Measurements from ENCODE around the gene JUP.

Gene JUP

DNA sequence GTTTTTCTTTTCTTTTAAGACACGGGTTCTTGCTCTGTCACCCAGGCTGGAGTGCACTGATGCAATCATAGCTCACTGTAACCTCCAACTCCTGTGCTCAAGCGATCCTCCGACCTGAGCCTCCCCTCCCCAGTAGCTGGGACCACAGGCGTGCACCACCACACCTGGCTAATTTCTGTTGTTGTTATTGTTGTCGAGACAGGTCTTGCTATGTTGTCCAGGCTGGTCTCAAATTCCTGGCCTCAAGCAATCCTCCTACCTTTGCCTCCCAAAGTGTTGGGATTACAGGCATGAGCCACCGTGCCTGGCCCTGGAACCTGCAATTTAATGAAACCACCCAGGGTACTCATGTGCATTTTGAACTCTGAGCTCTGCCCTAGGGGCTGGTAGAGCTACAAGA, 24.1 kb downstream of the JUP start:
- in situ Hi-C loops (cut with HindIII; ENCODE audit: low sequenced_read_pairs) = no loop called here

DNA sequence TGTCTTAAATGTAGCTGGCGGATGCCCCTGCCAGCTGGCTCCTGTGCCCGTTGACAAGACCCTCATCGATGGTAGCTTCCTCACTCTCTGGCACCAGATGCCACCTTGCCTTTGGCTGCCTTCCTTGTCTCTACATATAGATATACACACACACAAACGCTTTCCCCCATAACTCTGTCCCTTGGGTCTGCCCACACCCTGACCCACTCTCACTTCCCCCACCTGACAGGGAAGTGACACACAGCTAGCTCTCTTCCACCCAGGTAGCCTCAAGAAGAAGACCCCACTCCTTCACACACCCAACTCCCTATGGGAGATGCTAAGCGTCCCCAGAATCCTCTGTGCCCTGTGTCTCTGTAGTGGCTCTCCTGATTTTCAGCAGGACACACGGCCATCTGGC, 25.6 kb downstream of the JUP start:
- in situ Hi-C loops (cut with HindIII; ENCODE audit: low sequenced_read_pairs) = no loop called here

DNA sequence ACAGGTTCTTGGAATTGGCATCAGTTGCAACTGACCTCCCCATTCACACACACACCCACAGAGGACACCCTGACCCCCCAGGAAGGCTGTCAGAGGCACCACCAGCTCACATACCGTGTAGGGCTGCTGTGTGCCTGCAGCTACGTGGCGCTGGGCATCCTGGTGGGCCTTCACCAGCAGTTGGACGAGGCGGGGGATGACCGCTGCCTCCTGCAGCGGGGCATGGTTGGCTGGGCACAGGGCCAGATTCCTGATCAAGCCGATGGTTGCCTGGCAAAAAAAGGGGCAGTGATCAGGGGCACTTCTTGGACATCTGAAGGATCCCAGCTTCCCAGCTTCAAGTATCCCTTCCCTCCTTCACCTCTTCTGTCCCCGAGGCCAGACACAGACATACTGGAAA, 27.9 kb downstream of the JUP start:
- in situ Hi-C loops (cut with HindIII; ENCODE audit: low sequenced_read_pairs) = no loop called here

DNA sequence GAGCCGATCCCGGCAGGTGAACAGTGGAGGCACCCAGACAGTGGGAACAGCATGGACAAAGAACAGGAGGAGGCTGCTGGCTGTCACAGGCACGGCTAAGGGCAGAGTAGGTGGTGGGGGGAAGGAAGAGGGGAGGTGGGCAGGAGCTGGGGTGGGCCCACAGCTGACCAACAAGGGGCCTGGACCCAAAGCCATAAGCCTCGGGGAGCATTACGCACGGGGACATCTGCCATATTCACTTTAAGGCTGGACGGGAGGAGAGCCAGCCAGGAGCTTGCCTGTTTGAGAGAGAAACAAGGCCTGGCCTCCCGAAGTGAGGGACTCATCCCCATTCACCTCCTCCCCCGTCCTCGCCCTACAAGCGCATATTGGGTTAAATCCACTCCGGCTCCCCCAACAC, 32.4 kb downstream of the JUP start:
- in situ Hi-C loops (cut with HindIII; ENCODE audit: low sequenced_read_pairs) = no loop called here

DNA sequence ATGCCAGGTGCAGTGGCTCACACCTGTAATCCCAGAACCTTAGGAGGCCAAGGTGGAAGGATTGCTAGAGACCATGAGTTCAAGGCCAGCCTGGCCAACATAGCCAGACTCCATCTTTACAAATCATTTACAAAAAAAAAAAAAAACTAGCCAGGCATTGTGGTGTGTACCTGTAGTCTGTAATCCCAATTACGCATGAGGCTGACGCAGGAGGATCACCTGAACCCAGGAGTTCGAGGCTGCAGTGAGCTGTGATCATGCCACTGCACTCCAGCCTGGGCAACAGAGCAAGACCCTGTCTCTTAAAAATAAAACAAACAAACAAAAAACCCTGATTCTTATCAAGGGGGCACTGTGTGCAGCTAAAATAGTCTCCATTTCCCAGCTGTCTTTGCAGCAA, 35.2 kb downstream of the JUP start:
- in situ Hi-C loops (cut with HindIII; ENCODE audit: low sequenced_read_pairs) = no loop called here

DNA sequence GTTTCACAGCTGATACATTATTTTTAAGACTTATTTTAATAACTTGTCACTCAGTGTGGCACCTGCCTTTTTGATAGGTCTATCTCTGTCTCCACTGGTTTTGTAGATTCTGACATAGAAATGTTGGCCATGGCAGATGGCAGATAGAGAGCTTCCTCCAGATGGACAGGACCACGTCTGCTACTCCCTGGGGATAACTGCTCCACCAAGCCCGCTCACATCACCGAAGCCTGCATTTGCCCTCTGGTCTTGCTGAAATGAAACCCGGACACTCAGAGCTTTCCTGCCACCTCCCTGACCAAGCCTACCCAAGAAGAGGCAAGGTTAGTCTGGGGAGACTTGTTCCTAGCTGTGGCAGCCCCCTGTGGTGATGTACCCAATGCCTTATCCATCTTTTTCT, 35.6 kb downstream of the JUP start:
- in situ Hi-C loops (cut with HindIII; ENCODE audit: low sequenced_read_pairs) = no loop called here

DNA sequence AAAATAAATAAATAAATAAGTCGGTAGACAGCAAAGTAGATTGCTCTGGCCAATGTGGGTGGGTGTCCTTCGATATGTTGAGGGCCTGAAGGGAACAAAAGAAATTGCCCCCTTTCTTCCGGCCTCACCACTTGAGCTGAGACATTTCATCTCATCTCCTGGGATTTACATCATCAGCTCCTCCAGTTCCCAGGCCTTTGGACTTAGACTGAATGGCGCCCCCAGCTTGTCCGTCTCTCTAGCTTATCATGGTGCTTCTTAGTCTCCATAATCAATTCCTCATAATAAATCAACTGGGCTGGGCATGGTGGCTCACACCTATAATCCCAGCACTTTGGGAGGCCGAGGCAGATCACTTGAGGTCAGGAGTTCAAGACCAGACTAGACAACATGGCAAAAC, 38.2 kb downstream of the JUP start:
- in situ Hi-C loops (cut with HindIII; ENCODE audit: low sequenced_read_pairs) = no loop called here

DNA sequence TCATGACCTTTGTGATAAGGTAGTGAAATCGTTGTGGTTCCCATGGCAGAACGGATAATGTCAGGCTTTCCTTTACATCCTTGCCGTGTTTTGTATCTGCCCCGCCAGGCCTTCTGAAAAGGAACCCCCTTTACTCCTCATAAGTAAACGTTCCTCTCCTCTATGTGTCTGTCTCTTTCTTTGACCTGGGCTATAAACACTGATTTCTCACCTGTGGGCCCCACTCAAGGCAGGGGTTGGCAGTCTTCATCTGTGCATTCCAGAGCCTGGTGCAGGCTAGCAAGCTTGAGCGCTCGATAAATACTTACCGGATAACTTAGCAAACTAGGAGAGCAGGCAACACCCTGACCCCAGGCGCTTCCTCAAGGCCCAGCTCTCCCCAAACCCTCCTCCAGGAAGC, 44.8 kb downstream of the JUP start:
- in situ Hi-C loops (cut with HindIII; ENCODE audit: low sequenced_read_pairs) = no loop called here

DNA sequence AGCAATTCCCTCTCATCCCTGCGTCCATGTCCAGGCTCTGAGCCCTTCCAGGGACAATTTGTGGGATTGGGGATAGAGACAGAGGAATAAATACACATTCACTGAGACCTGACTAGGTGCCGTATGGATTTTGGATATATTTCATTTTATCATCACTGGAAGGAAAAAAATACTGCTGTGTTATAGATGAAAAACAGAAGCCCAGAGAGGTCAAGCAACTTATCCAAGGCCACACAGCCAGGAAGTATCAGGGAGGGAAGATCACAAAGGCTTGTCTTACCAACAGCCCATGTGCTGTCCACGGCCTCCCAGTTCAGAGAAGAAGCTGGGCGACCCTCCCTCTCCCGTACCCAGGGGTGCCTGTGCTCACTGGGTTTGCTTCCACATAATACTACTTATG, 46.0 kb downstream of the JUP start:
- in situ Hi-C loops (cut with HindIII; ENCODE audit: low sequenced_read_pairs) = no loop called here

DNA sequence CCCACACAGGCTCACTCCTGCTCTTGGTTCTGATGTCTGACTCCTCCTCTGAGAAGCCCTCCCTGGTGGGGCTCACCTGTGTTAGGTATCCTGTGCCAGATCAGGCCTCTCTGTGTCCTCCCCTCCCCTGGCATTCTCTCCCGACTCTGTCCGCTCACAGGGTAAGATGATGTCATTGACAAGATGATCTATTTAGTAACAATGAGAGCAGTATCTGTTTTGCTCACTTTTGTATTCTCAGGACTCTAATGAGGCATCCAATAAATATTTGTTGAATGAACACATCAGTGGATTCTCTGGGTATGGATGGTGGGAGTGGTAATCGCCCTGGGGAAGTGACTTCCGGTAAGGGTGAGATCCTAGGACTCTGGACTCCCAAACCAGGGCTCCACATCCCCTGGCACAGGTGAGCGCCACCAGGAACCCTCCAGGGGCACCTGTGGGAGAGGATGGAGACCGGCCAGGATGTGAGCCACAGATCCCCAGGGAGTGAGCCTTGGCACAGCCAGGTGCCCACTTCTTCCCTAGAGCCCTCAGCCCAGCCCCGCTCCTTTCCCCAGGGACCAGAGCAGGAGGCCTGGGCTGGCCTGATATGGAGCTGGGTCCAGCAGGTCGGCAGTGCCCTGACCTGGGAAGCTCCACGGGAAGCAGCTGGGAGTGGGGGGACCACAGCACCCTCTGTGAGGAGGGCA, 46.7 kb downstream of the JUP start:
- in situ Hi-C loops (cut with HindIII; ENCODE audit: low sequenced_read_pairs) = no loop called here

DNA sequence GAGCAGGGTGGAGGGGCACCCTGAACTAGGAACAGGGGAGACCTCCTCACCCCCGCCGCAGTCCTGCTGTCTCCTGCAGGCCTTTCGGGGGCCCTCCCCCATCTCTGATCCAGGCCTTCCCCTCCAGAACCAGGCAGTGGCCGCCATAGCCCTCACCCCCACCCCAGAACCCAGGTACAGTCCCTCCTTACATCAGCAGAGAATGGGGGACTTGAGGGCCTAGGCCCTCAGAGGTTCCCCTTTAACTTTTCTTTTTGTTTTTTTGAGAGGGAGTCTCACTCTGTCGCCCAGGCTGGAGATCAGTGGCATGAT, 47.8 kb downstream of the JUP start:
- in situ Hi-C loops (cut with HindIII; ENCODE audit: low sequenced_read_pairs) = no loop called here

DNA sequence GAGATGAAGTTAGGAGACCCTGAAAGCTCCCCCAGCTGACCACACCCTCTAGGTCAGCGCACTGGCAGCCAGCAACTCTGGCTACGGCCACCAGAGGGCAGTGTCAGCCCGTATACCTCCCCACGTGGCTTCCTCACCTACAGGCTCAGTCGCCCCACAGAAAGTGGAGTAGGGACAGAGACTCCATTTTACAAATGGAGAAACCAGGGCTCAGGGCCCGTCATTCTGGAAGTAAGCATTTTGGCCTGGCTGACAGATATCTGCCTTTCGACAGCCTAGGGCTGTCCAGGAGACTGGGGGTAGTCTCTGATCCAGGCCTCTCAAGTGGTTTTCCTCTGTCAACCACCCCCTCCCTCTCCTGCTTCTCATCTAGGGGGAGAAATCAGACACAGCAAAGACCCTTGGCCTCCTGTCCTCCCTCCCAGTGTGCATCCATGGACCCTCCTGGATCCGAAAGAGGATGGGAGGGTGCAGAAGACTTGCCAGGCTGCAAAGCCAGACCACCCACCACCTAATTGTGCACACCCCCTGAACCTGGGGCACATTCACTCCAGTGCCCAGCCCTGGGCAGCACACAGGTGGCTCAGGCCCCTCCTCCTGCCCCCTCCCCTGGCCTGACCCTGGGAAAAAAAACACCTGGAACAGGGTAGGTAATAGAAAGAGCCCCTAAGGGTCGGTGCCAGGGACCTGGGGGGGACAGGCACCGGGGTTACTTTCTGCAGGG, 48.3 kb downstream of the JUP start:
- in situ Hi-C loops (cut with HindIII; ENCODE audit: low sequenced_read_pairs) = no loop called here

DNA sequence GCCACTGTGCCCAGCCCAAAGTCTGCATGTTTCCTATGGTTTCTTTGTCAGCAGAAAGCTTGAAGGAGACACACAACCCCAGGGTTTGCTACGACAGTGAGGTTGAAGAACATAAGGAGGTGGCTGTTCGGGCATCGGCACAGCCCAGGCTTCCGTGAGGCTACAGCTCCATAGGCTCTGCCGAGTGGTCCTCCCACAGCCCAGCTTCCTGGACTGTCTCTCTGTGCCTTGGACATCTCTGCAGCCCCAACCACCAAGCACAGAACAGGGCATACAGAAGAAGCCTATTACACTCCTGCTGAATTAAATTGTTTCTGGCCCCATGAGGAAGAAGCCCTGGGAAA, 48.9 kb downstream of the JUP start:
- in situ Hi-C loops (cut with HindIII; ENCODE audit: low sequenced_read_pairs) = no loop called here

DNA sequence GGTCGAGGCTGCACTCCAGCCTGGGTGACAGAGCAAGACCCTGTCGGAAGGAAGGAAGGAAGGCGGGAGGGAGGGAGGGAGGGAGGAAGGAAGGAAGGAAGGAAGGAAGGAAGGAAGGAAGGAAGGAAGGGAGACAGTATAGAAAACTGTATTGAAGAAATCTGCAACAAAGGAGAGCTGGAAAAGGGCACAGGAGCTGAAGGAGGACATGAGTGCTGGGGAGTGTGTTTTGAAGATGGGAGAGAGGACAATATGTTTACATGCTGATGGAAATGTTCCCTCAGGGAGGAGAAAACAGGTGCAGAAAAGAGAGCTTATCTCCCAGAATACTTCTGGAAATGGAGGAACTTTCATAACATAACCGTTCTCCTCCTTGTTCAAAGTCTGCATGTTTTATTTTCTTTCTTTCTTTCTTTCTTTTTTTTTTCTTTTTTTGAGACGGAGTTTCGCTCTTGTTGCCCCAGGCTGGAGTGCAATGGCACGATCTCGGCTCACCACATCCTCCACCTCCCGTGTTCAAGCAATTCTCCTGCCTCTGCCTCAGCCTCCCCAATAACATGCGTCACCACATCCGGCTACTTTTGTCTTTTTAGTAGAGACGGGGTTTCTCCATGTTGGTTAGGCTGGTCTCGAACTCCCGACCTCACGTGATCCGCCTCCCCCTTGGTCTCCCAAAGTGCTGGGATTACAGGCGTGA, 49.4 kb downstream of the JUP start:
- in situ Hi-C loops (cut with HindIII; ENCODE audit: low sequenced_read_pairs) = no loop called here

DNA sequence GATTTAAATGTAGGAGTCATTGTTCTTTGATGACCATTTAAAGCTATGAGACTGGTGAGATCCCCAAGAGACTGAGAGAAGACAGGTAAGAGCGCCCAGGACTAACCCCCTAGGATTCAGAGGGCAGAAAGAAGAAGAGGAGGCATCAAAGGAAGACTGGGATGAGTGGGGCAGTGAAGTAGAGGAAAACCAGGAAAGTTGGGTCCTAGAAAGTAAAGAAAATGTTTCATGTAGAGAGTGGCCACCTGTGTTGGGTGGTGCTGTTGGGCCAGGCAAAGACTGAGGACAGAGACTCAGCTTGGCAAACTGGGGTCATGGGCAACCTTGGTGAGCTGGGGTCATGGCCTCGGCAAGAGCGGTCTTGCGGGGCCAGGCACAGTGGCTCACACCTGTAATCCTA, 50.8 kb downstream of the JUP start:
- in situ Hi-C loops (cut with HindIII; ENCODE audit: low sequenced_read_pairs) = no loop called here

DNA sequence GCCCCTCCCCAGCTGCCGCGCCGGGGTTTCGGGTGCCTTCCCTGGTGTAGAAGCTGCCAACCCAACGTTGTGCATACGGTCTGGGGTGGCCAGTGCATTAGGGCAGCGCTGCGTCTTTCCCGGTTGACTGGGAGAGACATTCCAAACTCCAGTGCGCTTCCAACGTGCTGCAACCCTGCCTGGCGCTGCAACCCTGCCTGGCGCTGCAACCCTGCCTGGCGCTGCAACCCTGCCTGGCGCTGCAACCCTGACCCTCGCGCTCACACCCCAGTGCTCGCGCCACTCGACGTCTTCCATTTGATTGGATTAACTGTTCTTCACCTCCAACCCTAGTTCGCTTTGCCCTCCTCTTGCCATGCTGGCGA, 51.6 kb downstream of the JUP start:
- in situ Hi-C loops (cut with HindIII; ENCODE audit: low sequenced_read_pairs) = no loop called here

DNA sequence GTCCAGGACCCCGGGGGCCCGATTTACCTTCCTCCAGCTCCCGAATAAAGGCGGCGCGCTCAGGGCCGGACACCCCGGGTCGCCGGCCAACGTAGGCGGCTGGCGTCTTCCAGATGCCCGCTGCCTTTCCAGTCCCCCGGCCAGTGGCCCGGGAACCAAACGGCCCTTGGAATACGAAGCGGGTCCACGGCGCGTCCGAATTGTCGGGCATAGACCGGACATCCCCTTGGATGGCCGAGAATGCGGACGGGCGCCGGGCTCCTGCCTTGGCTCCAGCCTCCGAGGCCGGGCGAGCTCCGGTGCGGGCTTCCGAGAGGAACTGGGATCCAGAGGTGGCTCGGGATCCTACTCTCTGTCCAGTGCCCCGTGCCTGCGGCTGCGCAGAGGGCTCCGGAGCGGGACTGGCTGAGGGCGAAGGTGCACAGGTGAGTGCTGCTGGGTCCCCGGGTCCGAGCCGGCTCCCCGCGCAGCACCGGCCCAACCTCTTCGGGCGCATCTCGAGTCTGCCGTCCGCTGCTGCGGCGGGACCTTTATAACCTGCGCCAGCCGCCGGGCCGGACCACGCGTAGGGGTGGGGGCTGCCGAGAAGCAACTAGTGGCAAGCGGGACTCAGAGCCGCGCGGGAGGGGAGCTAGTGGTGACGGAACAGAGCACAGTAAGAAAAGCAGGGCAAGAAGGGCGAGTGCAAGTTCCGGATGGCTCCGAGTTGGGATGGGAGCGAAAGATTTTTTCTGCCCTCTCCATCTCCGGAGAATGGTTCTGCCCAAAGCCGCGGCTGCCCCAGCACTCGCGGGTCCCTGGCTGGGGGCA, 52.2 kb downstream of the JUP start, which contains the start of gene HAP1:
Gene HAP1, minus strand, starts transcription at position 505 of the 810 bp plus-strand sequence. Its CDS starts 9 bp downstream, at position 496.
- in situ Hi-C loops (cut with HindIII; ENCODE audit: low sequenced_read_pairs) = no loop called here

DNA sequence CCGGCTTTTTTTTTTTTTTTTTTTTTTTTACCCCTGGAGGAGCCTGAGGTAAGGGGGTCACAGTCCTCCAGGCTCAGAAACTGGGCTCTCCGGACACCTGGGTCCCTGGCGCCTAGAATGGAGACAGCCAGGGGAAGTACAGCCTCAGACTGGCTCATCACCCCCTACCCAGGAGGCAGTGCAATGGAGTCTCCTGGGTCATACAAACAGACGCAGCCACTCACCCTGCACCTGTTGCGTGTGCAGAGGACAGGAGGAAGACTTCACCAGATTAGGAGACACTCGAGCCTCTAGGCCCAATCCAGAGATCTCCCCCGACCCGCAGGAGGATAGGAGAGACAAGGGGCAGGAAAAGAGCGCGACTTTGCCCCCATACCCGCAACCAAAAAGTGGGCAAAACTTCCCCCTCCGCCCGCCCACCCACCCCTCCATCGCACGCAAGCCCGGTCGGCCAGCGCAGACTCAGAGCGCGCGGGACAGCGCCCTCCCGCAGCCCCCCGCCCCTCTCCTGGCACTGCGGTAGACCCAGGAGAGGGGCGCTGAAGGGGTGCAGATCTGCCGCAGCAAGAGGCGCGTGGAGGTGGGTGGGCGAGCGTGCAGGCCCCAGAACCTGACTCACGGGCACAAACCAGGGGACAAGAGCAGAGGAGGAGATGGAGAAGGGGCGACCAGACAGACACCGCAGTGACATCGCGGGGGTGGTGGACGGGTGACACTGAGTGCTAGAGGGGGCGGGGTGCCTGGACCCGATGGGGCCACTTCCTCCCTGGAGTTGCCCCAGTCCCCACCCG, 53.0 kb downstream of the JUP start:
- in situ Hi-C loops (cut with HindIII; ENCODE audit: low sequenced_read_pairs) = no loop called here

DNA sequence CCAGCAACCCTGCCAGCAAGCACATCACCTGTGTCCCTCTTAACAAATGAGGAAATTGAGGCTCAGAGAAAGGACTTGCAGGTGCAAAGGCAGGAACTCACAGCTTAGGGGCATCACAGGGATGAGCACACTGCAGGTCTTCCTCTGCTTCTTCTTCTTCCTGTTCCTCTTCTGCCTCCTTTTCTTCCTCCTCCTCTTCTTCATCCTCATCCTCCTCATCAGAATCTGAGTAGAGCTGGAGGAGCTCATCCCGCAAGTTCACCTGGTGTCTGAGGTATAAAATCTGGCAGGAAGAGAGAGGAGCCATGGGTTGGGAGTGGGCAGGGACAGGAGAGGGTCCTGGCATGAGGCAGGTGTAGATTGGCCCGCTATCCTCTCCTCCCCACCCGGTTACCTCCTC, 54.7 kb downstream of the JUP start:
- in situ Hi-C loops (cut with HindIII; ENCODE audit: low sequenced_read_pairs) = no loop called here

DNA sequence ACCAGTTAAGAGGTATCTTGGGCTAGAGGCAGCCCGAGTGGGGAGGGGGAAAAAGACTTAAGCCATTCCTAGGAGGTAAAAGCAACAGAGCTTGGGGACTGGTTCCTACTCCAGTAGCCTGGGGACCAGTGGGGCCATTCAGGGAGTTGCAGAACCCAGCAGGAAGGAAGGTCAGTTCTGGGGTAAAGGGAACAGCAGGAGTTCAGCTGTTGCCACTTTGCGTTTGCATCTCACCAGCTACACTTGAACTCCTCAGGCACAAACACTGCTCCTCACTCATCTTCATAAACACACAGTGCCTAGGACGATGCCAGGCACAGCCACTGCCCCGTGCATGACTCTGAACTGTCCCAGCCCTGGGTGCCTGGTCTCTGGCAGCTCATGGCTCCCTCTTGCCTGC, 56.0 kb downstream of the JUP start:
- in situ Hi-C loops (cut with HindIII; ENCODE audit: low sequenced_read_pairs) = no loop called here

DNA sequence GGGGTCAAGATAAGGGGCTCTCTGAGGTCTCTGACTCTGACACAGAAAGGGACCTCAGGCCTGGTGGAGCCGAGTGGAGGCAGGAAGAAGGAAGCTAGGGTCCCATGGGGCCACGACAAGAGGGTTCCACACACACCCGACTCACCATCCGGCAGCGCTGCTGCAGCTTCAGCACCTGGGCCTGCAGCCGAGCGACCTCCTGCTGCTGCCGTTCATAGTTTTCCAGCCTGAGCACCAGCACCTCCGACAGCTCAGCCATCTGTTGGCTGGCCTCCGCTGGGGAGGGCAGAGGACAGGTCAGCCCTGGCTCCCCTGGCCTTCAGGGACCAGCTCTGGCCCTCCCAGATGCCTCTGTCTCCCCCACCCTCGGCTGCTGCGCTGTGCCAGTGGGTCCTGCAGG, 58.5 kb downstream of the JUP start:
- in situ Hi-C loops (cut with HindIII; ENCODE audit: low sequenced_read_pairs) = loop anchor here (10.0 kb wide), 1 partner anchor 77 kb away; no protein-coding TSS in a partner anchor
